22Rv1 (cell line): ENCODE measurements around the gene RBM12.

Experiments used
- H3K27ac ChIP-seq: fragments of 450-650 bp; 2 replicates; pipeline ENCODE4 v1.5.1; 2017
- ZFX ChIP-seq: fragments of 450-650 bp; IDR thresholded peaks from 2 replicates; pipeline ENCODE4 v1.6.1; 2017; ENCODE audit warnings: antibody characterized with exemption, borderline replicate concordance
- TF ChIP-seq, protein P1 (sequence below): fragments of 450-650 bp; IDR thresholded peaks from 2 replicates; pipeline ENCODE4 v1.5.1; 2017; ENCODE audit warnings: mild to moderate bottlenecking

Gene RBM12

DNA sequence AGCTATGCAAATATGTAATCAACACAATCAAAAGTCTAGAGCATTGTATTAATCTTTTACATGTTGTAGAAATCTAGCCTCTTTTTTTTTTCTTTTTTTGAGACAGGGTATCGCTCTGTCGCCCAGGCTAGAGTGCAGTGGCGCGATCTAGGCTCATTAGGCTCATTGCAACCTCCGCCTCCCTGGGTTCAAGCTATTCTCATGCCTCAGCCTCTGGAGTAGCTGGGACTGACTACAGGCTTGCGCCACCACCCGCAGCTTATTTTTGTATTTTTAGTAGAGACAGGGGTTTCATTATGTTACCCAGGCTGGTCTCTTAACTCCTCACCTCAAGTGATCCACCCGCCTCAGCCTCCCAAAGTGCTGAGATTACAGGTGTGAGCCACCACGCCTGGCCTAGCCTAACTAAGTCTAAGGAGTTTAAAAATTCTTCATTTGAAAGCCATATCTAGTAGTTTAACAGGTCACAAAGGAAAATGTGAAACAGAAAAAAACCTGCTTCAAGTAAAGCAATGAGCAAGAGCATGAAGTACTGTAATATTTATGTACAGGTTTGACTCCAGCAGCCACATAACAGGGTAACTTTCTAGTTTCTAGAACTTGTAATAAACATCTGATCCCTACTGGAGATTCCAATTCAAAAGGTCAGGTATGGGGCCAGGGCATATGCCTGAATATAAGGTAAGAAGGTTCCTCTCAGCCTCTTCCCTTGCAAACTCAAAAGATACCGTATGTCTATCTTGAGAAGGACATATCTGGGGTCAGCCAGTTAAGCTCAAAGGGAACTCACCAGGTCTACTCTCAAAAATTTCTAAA lies 4.4 kb downstream of the RBM12 start:
- H3K27ac ChIP-seq = no peak overlapping the region

DNA sequence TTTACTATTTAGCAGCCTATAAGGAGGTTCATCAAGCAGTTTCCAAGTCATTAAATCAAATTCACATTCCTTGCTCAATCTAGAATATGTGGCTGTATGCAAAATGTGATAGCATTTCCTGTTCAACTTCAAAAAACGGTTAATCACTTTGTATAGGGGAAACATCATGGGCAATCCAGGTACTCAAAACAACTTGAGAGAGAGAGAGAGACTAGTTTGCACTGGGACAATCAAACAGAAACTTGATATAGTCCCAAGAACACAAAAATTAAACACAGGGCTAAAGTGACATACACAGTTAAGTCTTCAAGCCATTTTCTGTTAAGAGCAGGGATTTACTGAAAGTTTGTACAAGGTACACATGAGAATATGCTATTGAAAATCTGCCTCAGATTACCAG lies 7.4 kb downstream of the RBM12 start:
- no peak for TF ChIP-seq ZFX
- no peak overlapping the region for H3K27ac ChIP-seq

More for the DNA sequence above, 4.4 kb downstream of the RBM12 start:
- TF ChIP-seq ZFX = no peak
- TF ChIP-seq, protein P1, sequence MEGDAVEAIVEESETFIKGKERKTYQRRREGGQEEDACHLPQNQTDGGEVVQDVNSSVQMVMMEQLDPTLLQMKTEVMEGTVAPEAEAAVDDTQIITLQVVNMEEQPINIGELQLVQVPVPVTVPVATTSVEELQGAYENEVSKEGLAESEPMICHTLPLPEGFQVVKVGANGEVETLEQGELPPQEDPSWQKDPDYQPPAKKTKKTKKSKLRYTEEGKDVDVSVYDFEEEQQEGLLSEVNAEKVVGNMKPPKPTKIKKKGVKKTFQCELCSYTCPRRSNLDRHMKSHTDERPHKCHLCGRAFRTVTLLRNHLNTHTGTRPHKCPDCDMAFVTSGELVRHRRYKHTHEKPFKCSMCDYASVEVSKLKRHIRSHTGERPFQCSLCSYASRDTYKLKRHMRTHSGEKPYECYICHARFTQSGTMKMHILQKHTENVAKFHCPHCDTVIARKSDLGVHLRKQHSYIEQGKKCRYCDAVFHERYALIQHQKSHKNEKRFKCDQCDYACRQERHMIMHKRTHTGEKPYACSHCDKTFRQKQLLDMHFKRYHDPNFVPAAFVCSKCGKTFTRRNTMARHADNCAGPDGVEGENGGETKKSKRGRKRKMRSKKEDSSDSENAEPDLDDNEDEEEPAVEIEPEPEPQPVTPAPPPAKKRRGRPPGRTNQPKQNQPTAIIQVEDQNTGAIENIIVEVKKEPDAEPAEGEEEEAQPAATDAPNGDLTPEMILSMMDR = no peak

DNA sequence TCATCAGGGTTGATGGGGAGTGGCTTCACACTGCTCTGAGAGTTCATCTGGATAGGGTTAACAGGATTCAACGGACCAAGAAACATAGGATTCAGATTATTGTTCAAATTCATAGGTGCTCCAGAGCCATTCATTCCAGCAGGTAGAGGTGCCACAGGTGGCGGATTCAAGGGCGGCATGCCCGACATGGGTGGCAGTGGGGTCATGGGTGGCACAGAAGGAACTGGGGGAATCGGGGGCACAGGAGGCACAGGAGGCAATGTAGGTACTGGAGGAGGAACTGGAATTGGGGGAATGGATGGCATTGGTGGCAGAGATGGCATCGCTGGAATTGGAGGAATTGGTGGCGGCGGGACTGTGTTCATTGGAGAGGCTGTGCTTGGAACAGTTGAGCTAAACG lies 10.3 kb downstream of the RBM12 start:
- TF ChIP-seq, protein P1 = no peak
- no peak for TF ChIP-seq ZFX
- H3K27ac ChIP-seq = no peak overlapping the region

DNA sequence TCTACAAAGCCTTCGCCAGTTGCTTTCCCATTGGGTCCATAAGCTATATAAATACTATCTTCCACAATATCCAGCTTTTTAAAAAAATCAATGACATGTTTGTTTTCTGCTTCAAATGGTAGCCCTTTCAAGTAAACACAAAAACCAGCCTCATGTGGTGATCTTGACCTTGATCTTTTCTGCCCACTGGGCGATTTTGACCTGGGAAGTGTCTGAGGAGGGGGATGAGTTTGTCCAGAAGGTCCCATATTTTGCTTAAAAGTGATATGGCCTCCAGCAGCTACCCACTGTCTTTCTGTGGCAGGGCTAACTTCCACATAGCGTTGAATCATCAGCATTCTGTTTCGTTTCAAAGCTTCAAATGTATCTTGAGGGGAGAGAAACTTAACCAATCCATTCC lies 10.8 kb downstream of the RBM12 start:
- H3K27ac ChIP-seq = no peak overlapping the region
- no peak for TF ChIP-seq ZFX
- TF ChIP-seq, protein P1 = no peak

DNA sequence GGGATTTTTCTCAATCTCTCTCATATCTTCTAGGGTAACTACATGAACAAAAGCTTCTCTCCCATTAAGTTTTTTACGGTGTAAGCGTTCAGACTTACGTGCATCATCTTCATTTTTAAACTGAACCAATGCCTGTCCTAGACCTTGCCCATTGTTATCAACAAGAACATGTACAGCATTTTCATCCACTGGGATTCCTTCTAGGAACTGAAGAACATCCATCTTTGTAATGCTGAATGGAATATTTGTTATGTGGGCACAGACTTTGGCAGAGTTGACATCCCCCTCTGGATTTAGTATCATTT lies 11.3 kb downstream of the RBM12 start:
- TF ChIP-seq ZFX = no peak
- TF ChIP-seq, protein P1 = no peak
- no peak overlapping the region for H3K27ac ChIP-seq

DNA sequence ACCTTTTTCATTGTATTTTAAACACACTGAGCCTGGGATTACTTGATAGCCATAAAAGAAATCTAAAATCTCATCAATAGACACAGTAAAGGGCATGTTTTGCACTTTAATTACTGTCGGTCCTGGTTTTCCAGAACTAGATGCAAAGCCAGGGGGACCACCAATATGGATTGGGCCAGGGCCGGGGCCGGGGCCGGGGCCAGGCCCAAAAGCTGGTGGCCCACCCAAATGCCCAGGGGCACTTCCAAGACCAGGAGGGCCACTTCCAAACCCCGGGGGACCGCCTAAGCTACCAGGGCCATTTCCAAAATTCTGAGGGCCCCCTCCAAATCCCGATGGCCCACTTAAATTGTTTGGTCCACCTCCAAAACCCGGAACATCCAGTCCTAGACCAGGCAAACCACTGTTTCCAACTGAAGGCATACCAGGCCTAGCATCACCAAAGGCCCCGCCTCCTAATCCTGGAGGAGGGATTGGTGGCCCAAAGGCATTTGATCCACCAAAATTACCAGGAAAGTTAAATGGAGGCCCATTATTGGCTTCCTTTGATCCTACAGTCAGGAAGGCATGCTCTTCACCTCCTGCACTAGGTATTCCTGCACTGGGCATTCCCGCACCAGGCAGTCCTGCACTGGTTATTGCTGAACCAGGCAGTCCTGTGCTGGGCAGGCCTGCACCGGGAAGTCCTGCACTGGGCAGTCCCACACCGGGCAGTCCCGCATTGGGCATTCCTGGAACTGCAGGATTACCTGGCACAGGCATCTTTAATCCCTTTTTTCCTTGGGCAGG lies 11.9 kb downstream of the RBM12 start:
- TF ChIP-seq, protein P1 = no peak
- no peak for TF ChIP-seq ZFX

DNA sequence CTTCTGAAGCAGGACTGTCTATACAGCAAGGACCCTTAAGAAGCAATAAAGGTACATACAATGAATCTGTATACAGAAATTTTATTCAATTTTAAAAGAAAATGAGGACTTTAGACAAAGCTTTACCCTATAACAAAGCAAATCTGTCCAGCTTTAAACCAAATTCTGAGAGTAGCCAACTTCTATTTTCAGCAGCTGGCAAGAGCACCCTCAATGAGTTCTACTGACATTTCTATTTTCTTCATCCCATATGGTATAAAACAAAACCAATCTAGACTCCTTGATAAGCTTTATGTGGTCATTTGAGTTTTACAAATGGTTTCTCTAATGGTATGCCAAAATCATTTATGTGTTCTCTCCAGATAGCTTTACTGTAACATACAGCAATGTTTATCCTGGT lies 12.7 kb downstream of the RBM12 start:
- no peak for TF ChIP-seq ZFX
- TF ChIP-seq, protein P1 = no peak
- H3K27ac ChIP-seq = no peak overlapping the region

More for the DNA sequence above, 11.9 kb downstream of the RBM12 start:
- no peak overlapping the region for H3K27ac ChIP-seq
